GM23338 (cell line): ENCODE results near the gene NOL9. TPM values are rescaled to one million over a fixed set of nuclear protein-coding genes. Genes with fewer than 3 reads are reported as not detected.

Source experiments
- ATAC-seq: fragments of 200-7000 bp; cut with Tn5 transposase; 3 replicates; pipeline ENCODE4 v1.9.1; 2020
- DNase-seq: peaks from one replicate; pipeline ENCODE4 v3.0.0-alpha.2; 2015; ENCODE audit warnings: low spot score
- H2AFZ ChIP-seq: fragments of 200-600 bp; sonication (generic); 2 replicates; pipeline ENCODE4 v1.8.0; 2016; ENCODE audit warnings: antibody characterized with exemption, mild to moderate bottlenecking, moderate library complexity
- H3F3A ChIP-seq: fragments of 200-600 bp; sonication (generic); replicated peaks from 2 replicates; pipeline ENCODE4 v1.8.0; 2017; ENCODE audit warnings: antibody characterized with exemption, mixed run types, low read depth
- H3K27ac ChIP-seq: fragments of 200-600 bp; sonication (generic); 2 replicates; pipeline ENCODE4 v1.6.1; 2016; ENCODE audit warnings: low read depth
- H3K27me3 ChIP-seq: fragments of 200-600 bp; sonication (generic); 2 replicates; pipeline ENCODE4 v1.8.0; 2016; ENCODE audit warnings: mild to moderate bottlenecking, mixed run types, moderate library complexity; ENCODE audit not compliant: insufficient read depth
- H3K36me3 ChIP-seq: fragments of 200-600 bp; sonication (generic); 2 replicates; pipeline ENCODE4 v1.8.0; 2016; ENCODE audit warnings: mild to moderate bottlenecking; ENCODE audit not compliant: insufficient read depth
- H3K4me1 ChIP-seq: fragments of 200-600 bp; sonication (generic); 2 replicates; pipeline ENCODE4 v1.8.0; 2016; ENCODE audit warnings: mild to moderate bottlenecking, moderate library complexity; ENCODE audit not compliant: insufficient read depth
- H3K4me2 ChIP-seq: fragments of 200-600 bp; sonication (generic); 2 replicates; pipeline ENCODE4 v1.7.1; 2017; ENCODE audit warnings: mixed run types
- H3K4me3 ChIP-seq: fragments of 200-600 bp; sonication (generic); 2 replicates; pipeline ENCODE4 v1.6.1; 2016; ENCODE audit warnings: mixed run types
- H3K79me2 ChIP-seq: fragments of 200-600 bp; sonication (generic); replicated peaks from 2 replicates; pipeline ENCODE4 v1.8.0; 2017; ENCODE audit warnings: mild to moderate bottlenecking; ENCODE audit not compliant: insufficient read depth
- H3K9me2 ChIP-seq: fragments of 200-600 bp; sonication (generic); 2 replicates; pipeline ENCODE4 v1.8.0; 2017; ENCODE audit not compliant: insufficient read depth
- H4K20me1 ChIP-seq: fragments of 200-600 bp; sonication (generic); replicated peaks from 2 replicates; pipeline ENCODE4 v1.8.0; 2017; ENCODE audit warnings: mild to moderate bottlenecking; ENCODE audit not compliant: insufficient read depth
- H3K27ac Mint-ChIP-seq: 2 replicates; pipeline ENCODE4 v1.8.0; 2020; ENCODE audit warnings: inconsistent platforms, mild to moderate bottlenecking, moderate library complexity, mixed read lengths
- H3K27me3 Mint-ChIP-seq: 3 replicates; pipeline ENCODE4 v1.8.0; 2022; ENCODE audit warnings: low read depth, mild to moderate bottlenecking, moderate library complexity, mixed read lengths, inconsistent platforms; ENCODE audit not compliant: insufficient read depth, poor library complexity
- H3K36me3 Mint-ChIP-seq: 3 replicates; pipeline ENCODE4 v1.8.0; 2021; ENCODE audit warnings: low read depth, mild to moderate bottlenecking, inconsistent platforms, moderate library complexity, mixed read lengths
- H3K4me1 Mint-ChIP-seq: 3 replicates; pipeline ENCODE4 v1.8.0; 2020; ENCODE audit warnings: mild to moderate bottlenecking, inconsistent platforms, mixed read lengths
- H3K4me3 Mint-ChIP-seq: 3 replicates; pipeline ENCODE4 v1.8.0; 2021; ENCODE audit warnings: moderate library complexity, mild to moderate bottlenecking, inconsistent platforms, mixed read lengths
- H3K9me3 Mint-ChIP-seq: 3 replicates; pipeline ENCODE4 v1.8.0; 2020; ENCODE audit warnings: moderate library complexity, mild to moderate bottlenecking, inconsistent platforms, mixed read lengths
- CREB1 ChIP-seq: fragments of 250-450 bp; sonication (Bioruptor Pico); IDR thresholded peaks from 2 replicates; pipeline ENCODE4 v1.5.0; 2020; ENCODE audit warnings: low read depth, mild to moderate bottlenecking, moderate library complexity
- EZH2phosphoT487 ChIP-seq: fragments of 200-600 bp; sonication (generic); IDR thresholded peaks from one replicate; pipeline ENCODE4 v1.8.1; 2018; ENCODE audit warnings: antibody characterized with exemption; ENCODE audit not compliant: unreplicated experiment
- JUNB ChIP-seq: IDR thresholded peaks from one replicate; pipeline ENCODE4 v1.6.1; 2016; ENCODE audit warnings: antibody characterized with exemption; ENCODE audit not compliant: unreplicated experiment
- NANOG ChIP-seq: IDR thresholded peaks from 2 replicates; pipeline ENCODE4 v1.6.1; 2016; ENCODE audit warnings: antibody characterized with exemption, borderline replicate concordance
- POLR2AphosphoS5 ChIP-seq: IDR thresholded peaks from 2 replicates; pipeline ENCODE4 v1.6.1; 2016; ENCODE audit warnings: antibody characterized with exemption, low read depth
- ZNF331 ChIP-seq: fragments of 250-450 bp; sonication (Bioruptor Pico); IDR thresholded peaks from 2 replicates; pipeline ENCODE4 v1.5.0; 2020; ENCODE audit warnings: low read depth, mild to moderate bottlenecking, moderate library complexity
- polyA plus RNA-seq: library from polyadenylated mRNA; unstranded; fragments of >200 nt; fragmentation: Nextera tagmentation; extraction: Ambion mirVana; gene quantifications from 2 replicates; pipeline ENCODE4 v1.2.1, GENCODE V29; 2016
- total RNA-seq: library from RNA; depleted of rRNA; stranded (reverse); fragments of >200 nt; shearing (Covaris generic); gene quantifications from 2 replicates; pipeline ENCODE4 v1.2.3, GENCODE V29; 2014
- TF ChIP-seq, protein P1 (sequence below): IDR thresholded peaks from 2 replicates; pipeline ENCODE4 v1.6.1; 2016; ENCODE audit warnings: antibody characterized with exemption
- TF ChIP-seq, protein P2 (sequence below), 2 experiments: fragments of 200-600 bp in 1 of 2; sonication (generic) in 1 of 2; conservative IDR thresholded peaks; 2 replicates each; pipeline versions ENCODE4 v1.5.1 to v1.6.1; 2016 to 2017; ENCODE audit warnings: antibody characterized with exemption in 2 of 2, low read depth in 2 of 2, mild to moderate bottlenecking in 2 of 2, moderate library complexity in 1 of 2

The NOL9 gene
- total and polyA plus RNA-seq, 2 experiments from 2014 or later: 13.2 to 48.5 TPM

DNA sequence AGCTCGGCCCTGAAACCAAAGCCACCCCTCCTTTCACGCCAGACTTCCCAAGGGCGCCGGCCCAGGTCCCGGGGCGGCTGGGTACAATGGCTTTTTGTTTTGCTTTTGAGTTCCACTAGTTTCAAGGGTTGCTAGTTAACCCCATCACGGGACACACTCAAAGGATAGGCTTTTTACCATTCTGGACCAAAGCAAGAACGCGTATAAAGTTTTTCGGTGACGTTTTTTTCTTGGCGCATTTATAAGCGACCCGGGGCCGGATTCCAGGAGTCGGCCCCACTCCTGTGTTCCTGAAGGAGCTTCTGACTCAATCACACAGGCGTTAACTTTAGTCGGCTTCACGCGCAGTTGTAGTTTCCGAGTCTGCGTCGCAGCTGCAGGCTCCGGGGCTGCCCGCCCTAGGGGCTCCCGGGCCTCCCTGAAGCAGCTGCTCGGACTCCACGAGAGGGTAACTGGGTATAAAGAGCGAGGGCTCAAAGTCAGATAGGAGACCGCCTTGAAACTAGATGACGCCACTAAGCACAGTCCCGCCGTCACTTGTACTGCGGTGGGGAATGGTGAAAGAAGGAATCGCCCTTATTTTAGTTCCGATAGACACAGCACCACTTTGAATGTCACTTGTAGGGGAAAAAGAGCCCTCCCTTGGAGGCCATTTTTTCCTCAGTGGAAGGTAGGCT is 49.1 kb upstream of the NOL9 start:
- Histone ChIP-seq H3K9me2 (no peaks in the 10 kb centered on the region), H3F3A (peaks cover 10% of the 10 kb centered on the region; the same call in 1 of the 2 replicates), H3K79me2 (peaks cover 36% of the 10 kb centered on the region), H3K4me2 (peak overlapping the region; percentile 81), H3K27ac (peak overlapping the region; percentile 94), H2AFZ (peak overlapping the region; percentile 1; the same call in 1 of the 2 replicates), H3K27me3 (peaks cover 5% of the 10 kb centered on the region; the same call in 1 of the 2 replicates), H4K20me1 (peaks cover 22% of the 10 kb centered on the region), H3K4me3 (peak overlapping the region; percentile 98), H3K36me3 (no peaks in the 10 kb centered on the region), H3K4me1 (peaks cover 9% of the 10 kb centered on the region)
- Mint-ChIP-seq H3K27ac (peak overlapping the region; percentile 97), H3K36me3 (peaks cover 24% of the 10 kb centered on the region; the same call in 2 of the 3 replicates), H3K9me3 (no peaks in the 10 kb centered on the region), H3K4me1 (peaks cover 20% of the 10 kb centered on the region), H3K4me3 (peak overlapping the region; percentile 73), H3K27me3 (peaks cover 20% of the 10 kb centered on the region)
- TF ChIP-seq NANOG: no peak
- no peak for TF ChIP-seq CREB1 (CRISPR knock-in tag)
- TF ChIP-seq ZNF331: no peak
- TF ChIP-seq, protein P1, sequence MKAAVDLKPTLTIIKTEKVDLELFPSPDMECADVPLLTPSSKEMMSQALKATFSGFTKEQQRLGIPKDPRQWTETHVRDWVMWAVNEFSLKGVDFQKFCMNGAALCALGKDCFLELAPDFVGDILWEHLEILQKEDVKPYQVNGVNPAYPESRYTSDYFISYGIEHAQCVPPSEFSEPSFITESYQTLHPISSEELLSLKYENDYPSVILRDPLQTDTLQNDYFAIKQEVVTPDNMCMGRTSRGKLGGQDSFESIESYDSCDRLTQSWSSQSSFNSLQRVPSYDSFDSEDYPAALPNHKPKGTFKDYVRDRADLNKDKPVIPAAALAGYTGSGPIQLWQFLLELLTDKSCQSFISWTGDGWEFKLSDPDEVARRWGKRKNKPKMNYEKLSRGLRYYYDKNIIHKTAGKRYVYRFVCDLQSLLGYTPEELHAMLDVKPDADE: no peak
- TF ChIP-seq, protein P2, sequence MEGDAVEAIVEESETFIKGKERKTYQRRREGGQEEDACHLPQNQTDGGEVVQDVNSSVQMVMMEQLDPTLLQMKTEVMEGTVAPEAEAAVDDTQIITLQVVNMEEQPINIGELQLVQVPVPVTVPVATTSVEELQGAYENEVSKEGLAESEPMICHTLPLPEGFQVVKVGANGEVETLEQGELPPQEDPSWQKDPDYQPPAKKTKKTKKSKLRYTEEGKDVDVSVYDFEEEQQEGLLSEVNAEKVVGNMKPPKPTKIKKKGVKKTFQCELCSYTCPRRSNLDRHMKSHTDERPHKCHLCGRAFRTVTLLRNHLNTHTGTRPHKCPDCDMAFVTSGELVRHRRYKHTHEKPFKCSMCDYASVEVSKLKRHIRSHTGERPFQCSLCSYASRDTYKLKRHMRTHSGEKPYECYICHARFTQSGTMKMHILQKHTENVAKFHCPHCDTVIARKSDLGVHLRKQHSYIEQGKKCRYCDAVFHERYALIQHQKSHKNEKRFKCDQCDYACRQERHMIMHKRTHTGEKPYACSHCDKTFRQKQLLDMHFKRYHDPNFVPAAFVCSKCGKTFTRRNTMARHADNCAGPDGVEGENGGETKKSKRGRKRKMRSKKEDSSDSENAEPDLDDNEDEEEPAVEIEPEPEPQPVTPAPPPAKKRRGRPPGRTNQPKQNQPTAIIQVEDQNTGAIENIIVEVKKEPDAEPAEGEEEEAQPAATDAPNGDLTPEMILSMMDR (conservative IDR thresholded peaks at IDR 0.05; ENCODE audit: low read depth in 2 of 2): no peak
- no peak for TF ChIP-seq POLR2AphosphoS5
- TF ChIP-seq JUNB: no peak
- TF ChIP-seq EZH2phosphoT487: no peak
- peak; percentile 64 for DNase-seq
- peak; percentile 8 for ATAC-seq

DNA sequence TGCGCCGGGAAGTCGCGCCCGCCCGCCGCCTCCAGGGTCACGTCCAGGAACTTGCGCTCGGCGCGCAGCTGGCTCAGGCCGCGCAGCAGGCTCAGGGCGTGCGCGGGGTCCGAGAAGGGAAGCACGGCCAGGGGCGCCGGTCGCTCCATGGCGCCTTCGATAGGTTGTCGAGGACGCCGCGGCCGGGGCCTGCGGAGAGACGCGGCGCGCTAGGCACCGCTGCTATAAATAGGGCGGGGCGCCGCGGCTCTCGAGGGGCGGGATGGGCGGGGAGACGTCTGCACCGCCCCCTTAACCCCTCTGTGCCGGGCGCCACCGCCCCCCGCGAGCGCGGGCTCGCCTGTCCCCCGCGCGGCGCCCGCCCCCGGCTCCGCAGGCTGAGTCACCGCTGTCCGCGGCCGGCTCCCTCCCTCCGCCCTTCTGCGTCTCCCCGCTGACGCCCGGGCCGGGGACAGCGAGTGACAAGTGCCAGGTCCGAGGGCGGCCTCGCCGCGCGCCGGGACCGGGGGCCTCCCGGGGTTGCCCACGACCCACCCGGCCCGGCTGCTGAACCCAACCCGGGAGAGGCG is 48.4 kb upstream of the NOL9 start, which contains the start of gene KLHL21:
KLHL21 (minus strand) TSS at position 201 of the 569 bp plus-strand sequence; CDS start at position 149, 52 bp downstream.
- H3K4me1 ChIP-seq: peaks cover 9% of the 10 kb centered on the region
- H3K27ac ChIP-seq: peak within 1 kb of the TSS; percentile 94
- H3K4me2 ChIP-seq: peak within 1 kb of the TSS; percentile 81
- peak; percentile 50 for ATAC-seq
- Mint-ChIP-seq H3K36me3 (peaks cover 28% of the 10 kb centered on the region; the same call in 2 of the 3 replicates), H3K4me3 (peak within 1 kb of the TSS; percentile 91), H3K4me1 (peaks cover 20% of the 10 kb centered on the region), H3K27me3 (peaks cover 20% of the 10 kb centered on the region), H3K9me3 (no peaks in the 10 kb centered on the region), H3K27ac (peak within 1 kb of the TSS; percentile 97)
- peak within 1 kb of the TSS; percentile 1; the same call in 1 of the 2 replicates for H2AFZ ChIP-seq
- H3K9me2 ChIP-seq: no peaks in the 10 kb centered on the region
- peaks cover 22% of the 10 kb centered on the region for H4K20me1 ChIP-seq
- no peaks in the 10 kb centered on the region; the same call in 1 of the 2 replicates for H3K36me3 ChIP-seq
- H3K79me2 ChIP-seq: peaks cover 42% of the 10 kb centered on the region
- peak within 1 kb of the TSS; percentile 98 for H3K4me3 ChIP-seq
- H3F3A ChIP-seq: peaks cover 10% of the 10 kb centered on the region; the same call in 1 of the 2 replicates
- TF ChIP-seq EZH2phosphoT487: no peak
- TF ChIP-seq POLR2AphosphoS5: peak; percentile 95
- peak; percentile 86 for DNase-seq
- peaks cover 5% of the 10 kb centered on the region; the same call in 1 of the 2 replicates for H3K27me3 ChIP-seq
